H7 (cell line): Measurements from ENCODE around the gene NKX1-1. TPM values are rescaled to one million over a fixed set of nuclear protein-coding genes. Genes with fewer than 3 reads are reported as not detected.

ENCODE experiments used
- DNase-seq: peaks from one replicate; pipeline ENCODE4 v3.0.0; 2012
- H3K27me3 ChIP-seq: 2 replicates; pipeline ENCODE4 v1.6.0; 2011; ENCODE audit warnings: mild to moderate bottlenecking, low read length; ENCODE audit not compliant: control insufficient read depth, insufficient read depth
- H3K36me3 ChIP-seq: replicated peaks from 2 replicates; pipeline ENCODE4 v1.5.1; 2011; ENCODE audit warnings: low read length; ENCODE audit not compliant: control insufficient read depth, insufficient read depth
- H3K4me3 ChIP-seq: 2 replicates; pipeline ENCODE4 v1.5.1; 2011; ENCODE audit warnings: low read depth, mild to moderate bottlenecking, control low read depth, low read length, moderate library complexity; ENCODE audit not compliant: insufficient read depth
- total RNA-seq: library from RNA; depleted of rRNA; stranded (reverse); fragments of >200 nt; shearing (Covaris generic); gene quantifications from 2 replicates; pipeline ENCODE4 v1.2.3, GENCODE V29; 2014

Gene NKX1-1
- total RNA-seq, 1 experiment from 2014 or later = not detected

- no peaks in the 10 kb centered on the region for H3K27me3 ChIP-seq
- no peaks in the 10 kb centered on the region for H3K36me3 ChIP-seq
- no peak for DNase-seq
- H3K4me3 ChIP-seq = no peak overlapping the region
These were observed 20.8 kb upstream of the NKX1-1 start for GRCh38 chr4:1427010-1427409.

GRCh38 chr4:1421657-1422056, 15.4 kb upstream of the NKX1-1 start:
- DNase-seq = peak; percentile 40
- H3K27me3 ChIP-seq = no peaks in the 10 kb centered on the region

GRCh38 chr4:1419708-1420107, 13.5 kb upstream of the NKX1-1 start:
- Histone ChIP-seq H3K36me3 (no peaks in the 10 kb centered on the region), H3K27me3 (no peaks in the 10 kb centered on the region)
- DNase-seq = peak; percentile 15

More at GRCh38 chr4:1421657-1422056, 15.4 kb upstream of the NKX1-1 start:
- Histone ChIP-seq H3K36me3 (no peaks in the 10 kb centered on the region), H3K4me3 (no peak overlapping the region)

GRCh38 chr4:1418494-1419285, 12.4 kb upstream of the NKX1-1 start:
- DNase-seq = peak; percentile 21
- Histone ChIP-seq H3K36me3 (no peaks in the 10 kb centered on the region), H3K27me3 (peaks cover 3% of the 10 kb centered on the region; the same call in 1 of the 2 replicates), H3K4me3 (no peak overlapping the region)

More at GRCh38 chr4:1419708-1420107, 13.5 kb upstream of the NKX1-1 start:
- no peak overlapping the region for H3K4me3 ChIP-seq

GRCh38 chr4:1417522-1418390, 11.5 kb upstream of the NKX1-1 start:
- peaks cover 4% of the 10 kb centered on the region; the same call in 1 of the 2 replicates for H3K27me3 ChIP-seq
- H3K36me3 ChIP-seq = no peaks in the 10 kb centered on the region
- DNase-seq = peak; percentile 47
- no peak overlapping the region for H3K4me3 ChIP-seq

GRCh38 chr4:1416948-1417260, 10.7 kb upstream of the NKX1-1 start:
- no peaks in the 10 kb centered on the region for H3K36me3 ChIP-seq
- DNase-seq = peak; percentile 51
- H3K27me3 ChIP-seq = peaks cover 5% of the 10 kb centered on the region; the same call in 1 of the 2 replicates
- no peak overlapping the region for H3K4me3 ChIP-seq

GRCh38 chr4:1416051-1416947, 10.1 kb upstream of the NKX1-1 start:
- peak; percentile 74 for DNase-seq
- peaks cover 5% of the 10 kb centered on the region; the same call in 1 of the 2 replicates for H3K27me3 ChIP-seq
- no peaks in the 10 kb centered on the region for H3K36me3 ChIP-seq
- H3K4me3 ChIP-seq = no peak overlapping the region

- DNase-seq = no peak
- Histone ChIP-seq H3K36me3 (no peaks in the 10 kb centered on the region), H3K27me3 (peaks cover 8% of the 10 kb centered on the region; the same call in 1 of the 2 replicates), H3K4me3 (no peak overlapping the region)
These were observed 9.4 kb upstream of the NKX1-1 start for GRCh38 chr4:1415681-1415981.

- Histone ChIP-seq H3K27me3 (peaks cover 8% of the 10 kb centered on the region; the same call in 1 of the 2 replicates), H3K4me3 (peak overlapping the region; percentile 14; the same call in 1 of the 2 replicates), H3K36me3 (no peaks in the 10 kb centered on the region)
- DNase-seq = peak; percentile 96
These were observed 8.8 kb upstream of the NKX1-1 start for GRCh38 chr4:1414831-1415680.

GRCh38 chr4:1413687-1414479, 7.6 kb upstream of the NKX1-1 start:
- peaks cover 18% of the 10 kb centered on the region for H3K27me3 ChIP-seq
- H3K36me3 ChIP-seq = no peaks in the 10 kb centered on the region
- H3K4me3 ChIP-seq = peak overlapping the region; percentile 9; the same call in 1 of the 2 replicates
- peak; percentile 79 for DNase-seq

GRCh38 chr4:1413204-1413663, 7.0 kb upstream of the NKX1-1 start:
- no peak overlapping the region for H3K4me3 ChIP-seq
- peaks cover 24% of the 10 kb centered on the region for H3K27me3 ChIP-seq
- H3K36me3 ChIP-seq = no peaks in the 10 kb centered on the region
- DNase-seq = peak; percentile 51

GRCh38 chr4:1412376-1413203, 6.3 kb upstream of the NKX1-1 start:
- peak; percentile 68 for DNase-seq
- H3K36me3 ChIP-seq = no peaks in the 10 kb centered on the region
- H3K27me3 ChIP-seq = peaks cover 29% of the 10 kb centered on the region
- H3K4me3 ChIP-seq = no peak overlapping the region
